Fibroblast of lung (primary cell): Measurements from ENCODE around the gene NEK9.

Source experiments
- CTCF ChIP-seq, 2 donors: IDR thresholded peaks in 1 of 2; conservative IDR thresholded peaks in 1 of 2; 1 replicate in 1 of 2; 2 replicates in 1 of 2; pipeline ENCODE4 v1.5.1; 2011 to 2012; ENCODE audit warnings: low read length in 2 of 2, control low read depth in 1 of 2, inconsistent platforms in 1 of 2, low read depth in 1 of 2, mild to moderate bottlenecking in 1 of 2
- EZH2 ChIP-seq: IDR thresholded peaks from 2 replicates; pipeline ENCODE4 v1.5.1; 2012; ENCODE audit warnings: low read length, control low read depth, mild to moderate bottlenecking; ENCODE audit errors: missing control alignments

GRCh38 chr14:75101491-75101890 is 25.4 kb downstream of the NEK9 start:
- TF ChIP-seq CTCF (conservative IDR thresholded peaks at IDR 0.05 in 1 of 2, IDR thresholded peaks at IDR 0.05 in 1 of 2; ENCODE audit: low read depth in 1 of 2, low read length in 2 of 2) (no peak), EZH2 (no peak)
